Esophagus (tissue), 2 donors: ENCODE results near the gene PGBD5. TPM values are rescaled to one million over a fixed set of nuclear protein-coding genes. Genes with fewer than 3 reads are reported as not detected.

Source experiments
- H3K27ac ChIP-seq, 2 donors: one replicate each; pipeline ENCODE4 v1.5.1; 2013; ENCODE audit warnings: low read depth in 2 of 2, mild to moderate bottlenecking in 2 of 2, inconsistent platforms in 1 of 2, low read length in 1 of 2, moderate library complexity in 1 of 2
- H3K27me3 ChIP-seq, 2 donors: one replicate each; pipeline ENCODE4 v1.6.1; 2013; ENCODE audit warnings: low read length in 2 of 2, control low read depth in 1 of 2, mild to moderate bottlenecking in 1 of 2; ENCODE audit not compliant: insufficient read depth in 2 of 2, control insufficient read depth in 1 of 2
- H3K36me3 ChIP-seq, 2 donors: one replicate each; pipeline ENCODE4 v1.6.1; 2013; ENCODE audit warnings: low read length in 1 of 2; ENCODE audit not compliant: control insufficient read depth in 2 of 2, insufficient read depth in 2 of 2
- H3K4me1 ChIP-seq, 2 donors: one replicate each; pipeline ENCODE4 v1.6.1; 2013; ENCODE audit warnings: low read length in 1 of 2; ENCODE audit not compliant: control insufficient read depth in 2 of 2, insufficient read depth in 2 of 2
- H3K4me3 ChIP-seq, 2 donors: one replicate each; pipeline ENCODE4 v1.5.1; 2013; ENCODE audit warnings: low read length in 2 of 2, mild to moderate bottlenecking in 2 of 2, low read depth in 1 of 2, moderate library complexity in 1 of 2
- H3K9me3 ChIP-seq, 2 donors: one replicate each; pipeline ENCODE4 v1.6.1; 2013; ENCODE audit warnings: mild to moderate bottlenecking in 2 of 2, low read depth in 1 of 2, low read length in 1 of 2, moderate library complexity in 1 of 2; ENCODE audit not compliant: control insufficient read depth in 2 of 2, insufficient read depth in 1 of 2
- WGBS, 2 donors: extraction: QIAGEN DNeasy Blood & Tissue Kit; methylation state at CpG; one replicate each; pipeline ENCODE4 v1.1.7; 2013; 5-methylcytosine and 5-hydroxymethylcytosine counted together
- polyA plus RNA-seq, 2 donors: library from polyadenylated mRNA; stranded (reverse); fragments of 200-250 nt; gene quantifications; one replicate each; pipeline ENCODE4 v1.2.3, GENCODE V29; 2013
- donor health status: healthy with polysubstance abuse.
- donor health status: Bipolar disorder and iron deficiency.

The PGBD5 gene
- polyA plus RNA-seq, 2 donors: 0.22 to 0.67 TPM

GRCh38 chr1:230375147-230375546, 51.0 kb downstream of the PGBD5 start:
- no peak overlapping the region for H3K4me3 ChIP-seq
- peaks cover 3 to 12% of the 10 kb centered on the region in 2 donors for H3K9me3 ChIP-seq
- WGBS, 2 donors: 55 to 61% methylated on average over 3 of the region's 3 CpGs
- no peak overlapping the region for H3K27ac ChIP-seq
- H3K27me3 ChIP-seq: no peaks in the 10 kb centered on the region
- H3K4me1 ChIP-seq: no peaks in the 10 kb centered on the region
- no peaks in the 10 kb centered on the region for H3K36me3 ChIP-seq

- Histone ChIP-seq H3K27ac (no peak overlapping the region), H3K27me3 (no peaks in the 10 kb centered on the region), H3K4me3 (no peak overlapping the region), H3K9me3 (no peaks in the 10 kb centered on the region), H3K36me3 (no peaks in the 10 kb centered on the region), H3K4me1 (no peaks in the 10 kb centered on the region)
- 66 to 71% methylated on average over 12 of the region's 12 CpGs for WGBS, 2 donors
These were observed 54.0 kb downstream of the PGBD5 start for GRCh38 chr1:230371923-230372703.

- H3K4me1 ChIP-seq: no peaks in the 10 kb centered on the region
- 82% methylated on average over 10 of the region's 10 CpGs for WGBS, 2 donors
- no peaks in the 10 kb centered on the region for H3K9me3 ChIP-seq
- H3K27ac ChIP-seq: no peak overlapping the region
- H3K4me3 ChIP-seq: no peak overlapping the region
- H3K36me3 ChIP-seq: no peaks in the 10 kb centered on the region
- H3K27me3 ChIP-seq: no peaks in the 10 kb centered on the region
These were observed 56.0 kb downstream of the PGBD5 start for GRCh38 chr1:230370109-230370508.

- Histone ChIP-seq H3K4me3 (no peak overlapping the region), H3K27me3 (no peaks in the 10 kb centered on the region), H3K36me3 (no peaks in the 10 kb centered on the region), H3K4me1 (no peaks in the 10 kb centered on the region), H3K27ac (no peak overlapping the region), H3K9me3 (no peaks in the 10 kb centered on the region)
- whole genome bisulfite sequencing, 2 donors: 62 to 68% methylated on average over 4 of the region's 4 CpGs
These were observed 57.3 kb downstream of the PGBD5 start for GRCh38 chr1:230368871-230369270.

GRCh38 chr1:230368363-230368762, 57.8 kb downstream of the PGBD5 start:
- Histone ChIP-seq H3K9me3 (no peaks in the 10 kb centered on the region), H3K36me3 (no peaks in the 10 kb centered on the region), H3K4me1 (no peaks in the 10 kb centered on the region), H3K27me3 (no peaks in the 10 kb centered on the region), H3K27ac (no peak overlapping the region), H3K4me3 (no peak overlapping the region)
- 81 to 82% methylated on average over 5 of the region's 5 CpGs for WGBS, 2 donors

GRCh38 chr1:230366504-230366915, 59.6 kb downstream of the PGBD5 start:
- WGBS, 2 donors: 76 to 77% methylated on average over 7 of the region's 7 CpGs
- no peaks in the 10 kb centered on the region for H3K27me3 ChIP-seq
- no peaks in the 10 kb centered on the region for H3K36me3 ChIP-seq

GRCh38 chr1:230365723-230366307, 60.3 kb downstream of the PGBD5 start:
- Histone ChIP-seq H3K27ac (no peak overlapping the region), H3K36me3 (no peaks in the 10 kb centered on the region), H3K27me3 (no peaks in the 10 kb centered on the region), H3K9me3 (no peaks in the 10 kb centered on the region), H3K4me1 (no peaks in the 10 kb centered on the region), H3K4me3 (no peak overlapping the region)
- 73 to 75% methylated on average over 3 of the region's 3 CpGs for WGBS, 2 donors

More at GRCh38 chr1:230366504-230366915, 59.6 kb downstream of the PGBD5 start:
- Histone ChIP-seq H3K27ac (no peak overlapping the region), H3K4me1 (no peaks in the 10 kb centered on the region), H3K4me3 (no peak overlapping the region), H3K9me3 (no peaks in the 10 kb centered on the region)

GRCh38 chr1:230362949-230363348, 63.2 kb downstream of the PGBD5 start:
- Histone ChIP-seq H3K4me3 (no peak overlapping the region), H3K36me3 (no peaks in the 10 kb centered on the region), H3K9me3 (no peaks in the 10 kb centered on the region), H3K27me3 (no peaks in the 10 kb centered on the region), H3K27ac (no peak overlapping the region), H3K4me1 (no peaks in the 10 kb centered on the region)
- WGBS, 2 donors: 88 to 95% methylated on average over 8 of the region's 8 CpGs

- Histone ChIP-seq H3K27me3 (no peaks in the 10 kb centered on the region), H3K9me3 (no peaks in the 10 kb centered on the region), H3K4me1 (no peaks in the 10 kb centered on the region), H3K4me3 (no peak overlapping the region), H3K36me3 (no peaks in the 10 kb centered on the region), H3K27ac (no peak overlapping the region)
- 89 to 92% methylated on average over 10 of the region's 10 CpGs for WGBS, 2 donors
These were observed 64.2 kb downstream of the PGBD5 start for GRCh38 chr1:230361941-230362340.
